ENCODE data around the gene IER2. TPM values are rescaled to one million over a fixed set of nuclear protein-coding genes. Genes with fewer than 3 reads are reported as not detected.

IER2 gene
- total and polyA plus RNA-seq, 2 experiments from 2014 or later, result 101 to 325 TPM

GRCh38 chr19:13128583-13128982 lies 21.6 kb upstream of the IER2 start:
- H3K4me2 ChIP-seq, result no peak overlapping the region
- H3K36me3 ChIP-seq (replicated peaks; ENCODE audit: insufficient read depth, low read depth), result no peaks in the 10 kb centered on the region
- TF ChIP-seq, protein P1, sequence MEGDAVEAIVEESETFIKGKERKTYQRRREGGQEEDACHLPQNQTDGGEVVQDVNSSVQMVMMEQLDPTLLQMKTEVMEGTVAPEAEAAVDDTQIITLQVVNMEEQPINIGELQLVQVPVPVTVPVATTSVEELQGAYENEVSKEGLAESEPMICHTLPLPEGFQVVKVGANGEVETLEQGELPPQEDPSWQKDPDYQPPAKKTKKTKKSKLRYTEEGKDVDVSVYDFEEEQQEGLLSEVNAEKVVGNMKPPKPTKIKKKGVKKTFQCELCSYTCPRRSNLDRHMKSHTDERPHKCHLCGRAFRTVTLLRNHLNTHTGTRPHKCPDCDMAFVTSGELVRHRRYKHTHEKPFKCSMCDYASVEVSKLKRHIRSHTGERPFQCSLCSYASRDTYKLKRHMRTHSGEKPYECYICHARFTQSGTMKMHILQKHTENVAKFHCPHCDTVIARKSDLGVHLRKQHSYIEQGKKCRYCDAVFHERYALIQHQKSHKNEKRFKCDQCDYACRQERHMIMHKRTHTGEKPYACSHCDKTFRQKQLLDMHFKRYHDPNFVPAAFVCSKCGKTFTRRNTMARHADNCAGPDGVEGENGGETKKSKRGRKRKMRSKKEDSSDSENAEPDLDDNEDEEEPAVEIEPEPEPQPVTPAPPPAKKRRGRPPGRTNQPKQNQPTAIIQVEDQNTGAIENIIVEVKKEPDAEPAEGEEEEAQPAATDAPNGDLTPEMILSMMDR (IDR thresholded peaks at IDR 0.05; ENCODE audit: poor library complexity), result no peak
- TF ChIP-seq EZH2 (IDR thresholded peaks at IDR 0.05; ENCODE audit: borderline replicate concordance) (no peak), EZH2phosphoT487 (IDR thresholded peaks at IDR 0.05; ENCODE audit: low read depth, severe bottlenecking, unreplicated experiment) (no peak)
- peak; percentile 13 for DNase-seq (ENCODE audit: low spot score)
- H3K79me2 ChIP-seq, result peaks cover 95% of the 10 kb centered on the region
- H3K27me3 ChIP-seq, result no peaks in the 10 kb centered on the region
- H3K27ac ChIP-seq, result no peak overlapping the region
- no peak overlapping the region for H3K4me3 ChIP-seq
- H3K9me2 ChIP-seq (replicated peaks; ENCODE audit: insufficient read depth), result no peaks in the 10 kb centered on the region
- WGBS (ENCODE audit: low lambda C conversion rate, missing lambda C conversion rate), result 62% methylated on average over 1 of the region's 1 CpG
- no peaks in the 10 kb centered on the region for H3K4me1 ChIP-seq (ENCODE audit: insufficient read depth)
- H2AFZ ChIP-seq, result no peak overlapping the region
- no peaks in the 10 kb centered on the region for H3K9me3 ChIP-seq (ENCODE audit: low read depth)
- peaks cover 26% of the 10 kb centered on the region for H4K20me1 ChIP-seq (ENCODE audit: insufficient read depth, poor library complexity, severe bottlenecking)

- Histone ChIP-seq H3K36me3 (replicated peaks; ENCODE audit: insufficient read depth, low read depth) (no peaks in the 10 kb centered on the region), H3K27ac (no peak overlapping the region), H3K9me2 (replicated peaks; ENCODE audit: insufficient read depth) (no peaks in the 10 kb centered on the region), H3K4me1 (ENCODE audit: insufficient read depth) (no peaks in the 10 kb centered on the region), H3K79me2 (peaks cover 95% of the 10 kb centered on the region), H3K27me3 (no peaks in the 10 kb centered on the region), H3K4me3 (no peak overlapping the region), H3K9me3 (ENCODE audit: low read depth) (no peaks in the 10 kb centered on the region), H4K20me1 (ENCODE audit: insufficient read depth, poor library complexity, severe bottlenecking) (peaks cover 25% of the 10 kb centered on the region), H2AFZ (no peak overlapping the region), H3K4me2 (no peak overlapping the region)
- 90% methylated on average over 9 of the region's 9 CpGs for WGBS (ENCODE audit: low lambda C conversion rate, missing lambda C conversion rate)
- peak; percentile 2 for DNase-seq (ENCODE audit: low spot score)
- TF ChIP-seq EZH2phosphoT487 (IDR thresholded peaks at IDR 0.05; ENCODE audit: low read depth, severe bottlenecking, unreplicated experiment) (no peak), EZH2 (IDR thresholded peaks at IDR 0.05; ENCODE audit: borderline replicate concordance) (no peak)
- TF ChIP-seq, protein P1 (IDR thresholded peaks at IDR 0.05; ENCODE audit: poor library complexity), result no peak
Observed at GRCh38 chr19:13129384-13129783, 20.8 kb upstream of the IER2 start.

DNA sequence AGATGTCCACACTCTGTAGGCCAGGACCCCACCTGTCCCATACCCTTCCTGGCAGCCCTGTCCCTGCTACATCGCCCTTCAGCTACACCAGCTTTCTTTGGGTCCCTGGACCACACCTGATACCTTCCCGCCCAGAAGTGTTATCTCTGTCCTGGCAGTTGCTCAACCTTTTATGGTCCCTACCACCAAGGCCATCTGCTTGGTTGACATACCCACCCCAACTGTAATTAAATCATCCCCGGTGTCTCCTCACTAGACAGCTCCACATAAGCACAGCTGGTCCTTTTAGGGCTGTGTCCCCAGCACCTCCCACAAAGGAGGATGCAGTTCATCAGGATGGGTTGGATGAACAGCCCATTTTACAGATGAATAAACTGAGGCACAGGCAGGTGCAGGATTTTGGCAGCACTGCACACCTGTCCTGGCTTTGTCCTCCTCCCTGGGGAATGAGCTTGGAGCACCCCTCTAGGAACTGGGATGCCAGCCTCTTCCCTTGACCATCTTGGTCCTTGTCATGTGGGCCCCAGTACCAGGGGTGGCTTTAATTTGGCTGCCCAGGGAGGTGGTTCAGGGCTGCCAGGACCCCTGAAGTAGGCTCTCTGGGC lies 19.2 kb upstream of the IER2 start:
- H2AFZ ChIP-seq, result no peak overlapping the region
- H3K9me3 ChIP-seq (ENCODE audit: low read depth), result no peaks in the 10 kb centered on the region
- peak; percentile 3 for DNase-seq (ENCODE audit: low spot score)
- no peak overlapping the region for H3K27ac ChIP-seq
- 67% methylated on average over 3 of the region's 3 CpGs for WGBS (ENCODE audit: low lambda C conversion rate, missing lambda C conversion rate)
- peaks cover 25% of the 10 kb centered on the region for H4K20me1 ChIP-seq (ENCODE audit: insufficient read depth, poor library complexity, severe bottlenecking)
- no peak overlapping the region for H3K4me3 ChIP-seq
- H3K4me1 ChIP-seq (ENCODE audit: insufficient read depth), result no peaks in the 10 kb centered on the region
- no peaks in the 10 kb centered on the region for H3K36me3 ChIP-seq (replicated peaks; ENCODE audit: insufficient read depth, low read depth)
- peaks cover 83% of the 10 kb centered on the region for H3K79me2 ChIP-seq
- no peak for TF ChIP-seq EZH2 (IDR thresholded peaks at IDR 0.05; ENCODE audit: borderline replicate concordance)
- no peak for TF ChIP-seq EZH2phosphoT487 (IDR thresholded peaks at IDR 0.05; ENCODE audit: low read depth, severe bottlenecking, unreplicated experiment)
- TF ChIP-seq, protein P1 (IDR thresholded peaks at IDR 0.05; ENCODE audit: poor library complexity), result no peak
- H3K9me2 ChIP-seq (replicated peaks; ENCODE audit: insufficient read depth), result no peaks in the 10 kb centered on the region
- no peaks in the 10 kb centered on the region for H3K27me3 ChIP-seq
- H3K4me2 ChIP-seq, result no peak overlapping the region
